ENCODE measurements around the gene FGF5. TPM values are rescaled to one million over a fixed set of nuclear protein-coding genes. Genes with fewer than 3 reads are reported as not detected.

Gene FGF5
- total RNA-seq, 1 donor from 2014 or later, result 0.02 TPM

GRCh38 chr4:80259817-80260216, 6.6 kb upstream of the FGF5 start:
- Mint-ChIP-seq H3K4me3 (ENCODE audit: low read depth) (no peak overlapping the region), H3K36me3 (ENCODE audit: low read depth) (no peaks in the 10 kb centered on the region), H3K4me1 (ENCODE audit: low read depth) (no peaks in the 10 kb centered on the region), H3K27ac (no peak overlapping the region), H3K27me3 (ENCODE audit: low read depth) (peaks cover 42% of the 10 kb centered on the region), H3K9me3 (no peaks in the 10 kb centered on the region)
- no peak for DNase-seq (ENCODE audit: low spot score)
- intact Hi-C loops (cut with micrococcal nuclease), result loop anchor here (10.0 kb wide), 1 partner anchor 775 kb away; the partner anchor contains the start of gene BMP3

GRCh38 chr4:80261989-80262600, 4.4 kb upstream of the FGF5 start:
- no peaks in the 10 kb centered on the region for H3K9me3 Mint-ChIP-seq
- H3K27me3 Mint-ChIP-seq (ENCODE audit: low read depth), result peaks cover 57% of the 10 kb centered on the region
- H3K36me3 Mint-ChIP-seq (ENCODE audit: low read depth), result no peaks in the 10 kb centered on the region
- H3K4me1 Mint-ChIP-seq (ENCODE audit: low read depth), result peaks cover 11% of the 10 kb centered on the region
- intact Hi-C loops (cut with micrococcal nuclease), result loop anchor here (10.0 kb wide), 1 partner anchor 773 kb away; the partner anchor contains the start of gene BMP3
- DNase-seq (ENCODE audit: low spot score), result no peak
- H3K4me3 Mint-ChIP-seq (ENCODE audit: low read depth), result no peak overlapping the region
- no peak overlapping the region for H3K27ac Mint-ChIP-seq

GRCh38 chr4:80263541-80264351, 2.7 kb upstream of the FGF5 start:
- Mint-ChIP-seq H3K4me1 (ENCODE audit: low read depth) (peaks cover 14% of the 10 kb centered on the region), H3K9me3 (no peaks in the 10 kb centered on the region), H3K4me3 (ENCODE audit: low read depth) (no peak overlapping the region), H3K27me3 (ENCODE audit: low read depth) (peaks cover 63% of the 10 kb centered on the region), H3K36me3 (ENCODE audit: low read depth) (no peaks in the 10 kb centered on the region), H3K27ac (no peak overlapping the region)
- intact Hi-C loops (cut with micrococcal nuclease), result loop anchor here (10.0 kb wide), 1 partner anchor 771 kb away; the partner anchor contains the start of gene BMP3
- DNase-seq (ENCODE audit: low spot score), result no peak

DNA sequence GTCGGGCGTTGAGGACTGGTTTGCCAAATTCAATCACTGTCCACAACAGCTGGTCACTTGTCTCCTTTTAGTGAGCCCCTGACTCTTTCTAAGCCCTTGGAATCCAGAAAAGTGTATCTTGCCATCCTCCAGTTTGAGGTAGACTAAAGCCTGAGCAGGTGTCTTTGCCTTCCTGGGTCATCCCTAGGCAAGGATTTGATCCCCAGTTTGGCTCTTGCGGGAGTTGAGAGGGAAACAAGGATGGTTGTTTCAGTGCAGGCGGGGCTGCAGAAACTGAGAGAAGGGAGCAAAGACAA, 2.2 kb upstream of the FGF5 start:
- Mint-ChIP-seq H3K27ac (no peak overlapping the region), H3K27me3 (ENCODE audit: low read depth) (peaks cover 67% of the 10 kb centered on the region), H3K36me3 (ENCODE audit: low read depth) (no peaks in the 10 kb centered on the region), H3K4me3 (ENCODE audit: low read depth) (no peak overlapping the region), H3K9me3 (no peaks in the 10 kb centered on the region), H3K4me1 (ENCODE audit: low read depth) (peaks cover 14% of the 10 kb centered on the region)
- intact Hi-C loops (cut with micrococcal nuclease), result loop anchor here (10.0 kb wide), 1 partner anchor 771 kb away; the partner anchor contains the start of gene BMP3
- no peak for DNase-seq (ENCODE audit: low spot score)

DNA sequence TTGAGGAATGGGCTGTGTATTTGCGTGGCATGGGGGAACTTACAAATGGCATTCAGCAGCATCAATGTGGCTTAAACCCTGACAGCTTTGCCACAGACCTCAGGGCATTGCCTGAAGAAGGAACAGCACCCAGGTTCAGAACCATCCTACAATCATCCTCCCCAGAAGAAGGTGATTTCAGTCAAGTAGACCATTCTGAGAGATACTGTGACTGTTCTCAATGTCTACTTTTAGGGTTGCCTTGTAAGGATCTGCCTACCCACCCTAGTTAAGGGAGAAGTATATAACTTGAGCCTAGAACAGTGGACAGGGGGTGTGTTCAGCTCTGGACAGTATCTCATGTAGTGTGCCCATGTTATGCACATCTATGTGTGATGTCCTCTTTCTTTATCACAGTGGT, 1.6 kb upstream of the FGF5 start:
- no peak overlapping the region for H3K4me3 Mint-ChIP-seq (ENCODE audit: low read depth)
- intact Hi-C loops (cut with micrococcal nuclease), result loop anchor here (10.0 kb wide), 1 partner anchor 770 kb away; the partner anchor contains the start of gene BMP3
- no peaks in the 10 kb centered on the region for H3K36me3 Mint-ChIP-seq (ENCODE audit: low read depth)
- H3K27me3 Mint-ChIP-seq (ENCODE audit: low read depth), result peaks cover 71% of the 10 kb centered on the region
- H3K9me3 Mint-ChIP-seq, result no peaks in the 10 kb centered on the region
- H3K4me1 Mint-ChIP-seq (ENCODE audit: low read depth), result peaks cover 14% of the 10 kb centered on the region
- H3K27ac Mint-ChIP-seq, result no peak overlapping the region
- DNase-seq (ENCODE audit: low spot score), result no peak

DNA sequence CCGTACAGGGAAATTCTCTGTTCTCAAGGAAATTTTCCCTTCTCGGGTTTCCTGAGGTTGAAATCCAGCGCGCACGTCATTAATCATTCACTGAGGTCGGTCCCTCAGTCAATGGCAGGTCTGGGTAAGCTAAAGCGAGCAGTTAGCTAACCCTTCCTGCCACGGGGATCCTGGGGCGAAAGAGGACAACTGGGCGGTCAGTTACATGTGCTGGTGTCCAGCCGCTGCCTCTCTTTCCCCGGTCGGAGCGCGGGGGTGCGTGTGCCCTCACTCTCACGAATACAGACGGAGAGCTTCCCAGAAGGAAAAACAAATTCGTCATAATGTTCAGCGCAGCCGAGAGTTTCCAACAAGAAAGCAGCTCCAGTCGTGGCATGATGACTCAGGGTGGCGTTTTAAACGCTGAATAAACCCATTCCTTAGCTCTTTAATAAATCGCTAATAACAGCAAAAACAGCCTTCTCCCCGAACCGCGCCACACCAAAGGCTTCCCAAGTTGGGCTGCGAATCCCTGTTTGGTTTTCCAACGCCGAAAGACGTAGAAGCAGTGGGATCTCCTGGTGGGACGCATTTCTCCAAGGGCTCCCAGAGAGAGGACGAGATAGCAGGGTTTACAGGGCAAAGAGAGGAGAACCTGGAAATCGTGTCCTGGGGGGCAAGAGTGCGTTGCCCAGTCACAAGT, 752 bp upstream of the FGF5 start:
- H3K27me3 Mint-ChIP-seq (ENCODE audit: low read depth), result peaks cover 78% of the 10 kb centered on the region
- no peak overlapping the region for H3K27ac Mint-ChIP-seq
- no peaks in the 10 kb centered on the region for H3K9me3 Mint-ChIP-seq
- intact Hi-C loops (cut with micrococcal nuclease), result loop anchor here (2.0 to 10.0 kb wide), 2 partner anchors 63 to 769 kb away; partner anchors contain the start of gene BMP3
- H3K4me1 Mint-ChIP-seq (ENCODE audit: low read depth), result peaks cover 14% of the 10 kb centered on the region
- H3K36me3 Mint-ChIP-seq (ENCODE audit: low read depth), result no peaks in the 10 kb centered on the region
- DNase-seq (ENCODE audit: low spot score), result no peak
- H3K4me3 Mint-ChIP-seq (ENCODE audit: low read depth), result no peak overlapping the region

GRCh38 chr4:80266902-80267380, 477 bp downstream of the FGF5 start:
- Mint-ChIP-seq H3K36me3 (ENCODE audit: low read depth) (no peaks in the 10 kb centered on the region), H3K27me3 (ENCODE audit: low read depth) (peaks cover 83% of the 10 kb centered on the region), H3K4me1 (ENCODE audit: low read depth) (peaks cover 14% of the 10 kb centered on the region), H3K4me3 (ENCODE audit: low read depth) (no peak overlapping the region), H3K27ac (no peak overlapping the region), H3K9me3 (no peaks in the 10 kb centered on the region)
- DNase-seq (ENCODE audit: low spot score), result no peak
- intact Hi-C loops (cut with micrococcal nuclease), result loop anchor here (2.0 to 10.0 kb wide), 2 partner anchors 64 to 768 kb away; partner anchors contain the start of gene BMP3

GRCh38 chr4:80268081-80268823, 1.8 kb downstream of the FGF5 start:
- peaks cover 14% of the 10 kb centered on the region for H3K4me1 Mint-ChIP-seq (ENCODE audit: low read depth)
- no peak for DNase-seq (ENCODE audit: low spot score)
- no peaks in the 10 kb centered on the region for H3K9me3 Mint-ChIP-seq
- no peak overlapping the region for H3K27ac Mint-ChIP-seq
- intact Hi-C loops (cut with micrococcal nuclease), result loop anchor here (10.0 kb wide), 1 partner anchor 767 kb away; the partner anchor contains the start of gene BMP3
- peaks cover 77% of the 10 kb centered on the region for H3K27me3 Mint-ChIP-seq (ENCODE audit: low read depth)
- H3K4me3 Mint-ChIP-seq (ENCODE audit: low read depth), result no peak overlapping the region
- H3K36me3 Mint-ChIP-seq (ENCODE audit: low read depth), result no peaks in the 10 kb centered on the region

DNA sequence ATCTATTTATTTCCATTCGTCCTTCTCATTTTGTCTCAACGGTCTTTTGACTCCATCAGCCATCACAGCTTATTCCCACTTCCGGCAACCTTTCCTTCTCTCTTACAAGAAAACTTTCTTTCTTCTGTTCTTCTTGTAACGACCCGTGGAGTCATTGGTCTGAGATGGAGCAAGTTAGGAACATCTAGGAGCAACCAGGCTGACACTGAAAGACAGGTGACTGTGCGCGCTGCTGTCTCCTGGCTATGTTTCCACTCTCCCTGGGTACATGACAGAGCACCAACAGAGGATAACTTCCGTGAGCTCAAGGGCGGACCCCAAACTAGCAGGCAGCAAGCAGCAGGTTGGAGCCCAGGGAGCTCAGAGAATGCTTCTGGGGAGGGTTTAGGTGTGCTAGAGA, 2.5 kb downstream of the FGF5 start:
- H3K9me3 Mint-ChIP-seq, result no peaks in the 10 kb centered on the region
- H3K27me3 Mint-ChIP-seq (ENCODE audit: low read depth), result peaks cover 73% of the 10 kb centered on the region
- H3K4me1 Mint-ChIP-seq (ENCODE audit: low read depth), result peaks cover 14% of the 10 kb centered on the region
- no peak overlapping the region for H3K4me3 Mint-ChIP-seq (ENCODE audit: low read depth)
- DNase-seq (ENCODE audit: low spot score), result no peak
- no peak overlapping the region for H3K27ac Mint-ChIP-seq
- H3K36me3 Mint-ChIP-seq (ENCODE audit: low read depth), result no peaks in the 10 kb centered on the region
- intact Hi-C loops (cut with micrococcal nuclease), result loop anchor here (10.0 kb wide), 1 partner anchor 766 kb away; the partner anchor contains the start of gene BMP3

DNA sequence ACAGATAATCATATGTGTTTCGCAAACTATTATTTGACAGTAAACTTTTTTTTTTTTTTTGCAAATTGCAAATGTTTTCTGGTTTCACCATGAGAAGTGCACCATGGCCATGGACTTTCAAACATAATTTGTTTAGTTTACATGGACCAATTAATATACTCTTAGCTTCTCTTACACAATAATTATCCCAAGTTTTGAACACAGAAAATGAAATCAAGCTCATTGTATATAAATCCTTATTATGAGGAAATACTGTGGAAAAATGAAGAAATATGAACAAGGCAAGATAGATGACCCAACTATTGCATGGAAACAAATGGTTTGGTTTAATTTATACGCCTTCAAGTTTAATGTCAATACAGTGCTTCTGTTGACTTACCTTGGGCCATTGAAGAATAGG, 3.9 kb downstream of the FGF5 start:
- intact Hi-C loops (cut with micrococcal nuclease), result no loop called here
- Mint-ChIP-seq H3K9me3 (no peaks in the 10 kb centered on the region), H3K4me1 (ENCODE audit: low read depth) (peaks cover 14% of the 10 kb centered on the region), H3K27ac (no peak overlapping the region), H3K36me3 (ENCODE audit: low read depth) (no peaks in the 10 kb centered on the region), H3K27me3 (ENCODE audit: low read depth) (peaks cover 62% of the 10 kb centered on the region), H3K4me3 (ENCODE audit: low read depth) (no peak overlapping the region)
- DNase-seq (ENCODE audit: low spot score), result no peak

- DNase-seq (ENCODE audit: low spot score), result no peak
- peaks cover 57% of the 10 kb centered on the region for H3K27me3 Mint-ChIP-seq (ENCODE audit: low read depth)
- peaks cover 9% of the 10 kb centered on the region for H3K4me1 Mint-ChIP-seq (ENCODE audit: low read depth)
- H3K4me3 Mint-ChIP-seq (ENCODE audit: low read depth), result no peak overlapping the region
- H3K27ac Mint-ChIP-seq, result no peak overlapping the region
- intact Hi-C loops (cut with micrococcal nuclease), result no loop called here
- H3K9me3 Mint-ChIP-seq, result no peaks in the 10 kb centered on the region
- H3K36me3 Mint-ChIP-seq (ENCODE audit: low read depth), result no peaks in the 10 kb centered on the region
Observed at GRCh38 chr4:80270868-80271267, 4.4 kb downstream of the FGF5 start.

GRCh38 chr4:80271801-80272200, 5.3 kb downstream of the FGF5 start:
- H3K4me1 Mint-ChIP-seq (ENCODE audit: low read depth), result peaks cover 5% of the 10 kb centered on the region
- DNase-seq (ENCODE audit: low spot score), result no peak
- H3K27me3 Mint-ChIP-seq (ENCODE audit: low read depth), result peaks cover 48% of the 10 kb centered on the region
- H3K9me3 Mint-ChIP-seq, result no peaks in the 10 kb centered on the region
- no peak overlapping the region for H3K4me3 Mint-ChIP-seq (ENCODE audit: low read depth)
- intact Hi-C loops (cut with micrococcal nuclease), result no loop called here
- H3K36me3 Mint-ChIP-seq (ENCODE audit: low read depth), result no peaks in the 10 kb centered on the region
- no peak overlapping the region for H3K27ac Mint-ChIP-seq

Measured in activated T-helper 2 cell treated with anti-CD3 and anti-CD28 coated beads, Interferon-gamma antibody, Interleukin-2, Interleukin-4, amounts not matched to agents 10 μg/mL and 5 μg/mL and 100 μg/mL, durations not matched to agents 14 hours and 24 hours and 36 hours (primary cell).